Hematopoietic multipotent progenitor cell treated with erythropoietin and hydrocortisone succinate and interleukin-3 and kit ligand, for 15 days (in vitro differentiated cells): ENCODE results near the gene FOXN3.
"Not testable (repeated sequence)": the region's sequence is repeated elsewhere in the genome, so short reads cannot be mapped to it uniquely, and the experiment has no call there.

Source experiments
- DNase-seq: peaks from one replicate; pipeline ENCODE4 v3.0.0-alpha.2; 2015; ENCODE audit warnings: low spot score

The FOXN3 gene

DNA sequence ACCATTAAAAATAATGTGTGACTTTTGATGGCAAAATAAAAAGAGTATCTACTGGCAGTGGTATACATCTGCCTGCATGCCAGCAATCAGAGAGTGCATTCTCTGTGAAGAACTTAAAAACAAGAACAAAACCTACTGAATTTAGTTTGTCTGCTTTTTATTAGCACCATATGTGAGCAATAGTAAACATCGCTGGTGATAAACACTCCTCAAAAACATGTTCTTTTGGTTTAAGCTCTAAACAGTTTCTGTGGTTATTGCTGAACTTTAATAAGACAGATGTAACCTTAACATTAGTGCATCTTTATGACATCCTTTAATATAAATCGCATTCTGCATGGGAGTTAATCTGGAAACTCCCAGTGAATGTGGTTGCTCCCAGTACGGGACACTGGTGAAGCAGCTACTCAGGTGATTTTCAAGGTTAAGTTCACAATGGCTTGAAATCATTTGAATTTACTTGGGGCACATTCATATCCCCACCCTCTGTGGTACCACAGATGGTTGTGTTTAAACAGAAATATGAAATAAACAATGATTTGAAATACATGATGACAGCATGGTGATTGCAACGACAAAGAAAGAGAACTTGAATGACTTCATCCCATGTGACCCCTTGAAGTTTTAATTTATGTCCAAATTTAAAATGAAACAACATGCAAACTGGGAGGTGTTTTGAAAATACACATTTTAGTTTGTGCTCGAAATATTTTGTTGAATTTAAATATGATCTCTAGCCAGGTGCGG is 285.9 kb downstream of the FOXN3 start:
- DNase-seq = no peak

DNA sequence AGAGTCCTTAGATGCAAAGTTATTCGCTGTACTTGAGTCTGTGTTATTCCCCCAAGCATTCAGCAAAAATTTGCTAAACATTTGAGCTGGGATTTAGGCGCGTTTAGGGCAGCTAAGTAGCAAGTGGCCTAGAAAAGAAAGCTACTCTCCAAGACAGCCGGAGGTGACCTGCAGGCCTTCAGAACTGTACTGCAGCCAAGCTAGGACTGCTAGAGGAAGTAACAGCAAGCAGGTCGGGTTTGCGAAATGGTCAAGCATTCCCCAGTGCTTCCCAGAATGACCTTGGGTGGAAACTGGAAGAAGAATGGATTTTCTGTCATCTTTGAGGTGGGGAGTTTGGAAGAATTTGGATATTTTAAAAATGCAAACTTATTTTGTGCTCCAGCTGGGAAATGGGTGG is 287.5 kb downstream of the FOXN3 start:
- DNase-seq = no peak

DNA sequence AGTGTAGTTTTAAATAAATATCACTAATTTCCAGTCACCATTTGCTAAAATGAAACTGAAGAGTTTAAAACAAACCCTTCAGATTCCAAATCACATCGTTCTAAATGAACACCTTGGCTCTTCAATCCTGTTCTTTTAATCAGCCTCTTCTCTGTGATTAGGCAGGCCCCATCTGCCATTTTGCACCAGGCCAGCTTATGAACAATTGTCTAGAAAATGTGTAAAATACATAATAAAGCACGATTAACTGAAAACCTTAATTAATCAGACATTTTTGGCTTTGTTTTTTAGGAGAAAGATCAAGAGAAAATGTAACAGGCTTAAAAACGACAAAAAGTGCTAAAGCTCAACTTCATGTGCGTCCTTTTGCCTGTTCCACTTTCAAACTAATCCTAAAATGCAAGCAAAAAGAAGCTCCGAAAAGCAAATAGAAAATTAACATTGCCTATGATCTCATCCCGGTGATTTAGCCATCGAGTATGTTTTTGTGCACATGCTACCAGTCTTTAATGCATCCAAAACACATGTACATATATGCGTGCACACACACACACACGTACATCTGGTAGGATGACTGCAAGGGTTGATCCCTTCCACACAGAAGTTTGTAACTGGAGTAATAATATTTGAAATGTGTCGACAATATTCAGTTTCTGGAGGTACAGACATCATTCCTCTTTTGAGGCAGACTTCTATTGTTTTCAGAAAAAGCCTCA is 288.6 kb downstream of the FOXN3 start:
- no peak for DNase-seq

DNA sequence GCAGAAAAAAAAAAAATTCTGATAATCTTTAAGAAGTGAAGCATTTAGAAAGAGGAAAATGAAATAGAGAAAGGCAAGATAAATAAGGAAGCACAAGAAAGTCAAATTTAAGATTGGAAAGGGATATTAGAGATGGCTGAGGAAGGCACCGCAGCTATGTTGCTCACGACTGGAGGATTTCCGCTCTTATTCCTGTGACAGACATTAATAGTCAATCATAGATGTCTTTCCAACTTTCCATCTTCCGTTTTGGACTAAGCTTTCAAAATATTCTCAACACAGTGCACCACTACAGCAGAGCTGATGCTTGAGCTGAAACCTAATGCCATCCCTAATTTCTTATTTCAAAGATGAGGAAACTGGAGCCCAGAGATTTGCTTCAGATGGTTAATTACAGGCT is 290.6 kb downstream of the FOXN3 start:
- DNase-seq = no peak

DNA sequence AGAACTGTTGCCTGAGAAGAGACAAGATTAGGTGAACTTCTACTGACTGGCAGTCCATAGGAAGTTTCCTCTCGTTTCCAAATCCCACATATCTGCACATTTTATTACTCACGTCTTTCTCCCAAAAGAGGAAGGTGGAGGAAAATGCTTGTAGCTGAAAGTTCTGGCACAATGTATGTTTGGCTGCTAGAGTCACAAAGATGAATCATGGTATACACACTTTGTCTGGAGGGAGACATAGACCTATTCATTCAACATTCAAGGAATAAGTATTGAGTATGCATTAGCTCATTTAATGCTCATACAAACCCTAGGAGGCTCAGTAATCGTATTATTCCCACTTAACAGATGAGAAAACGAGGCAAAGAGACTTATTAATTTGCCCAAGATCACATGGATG is 291.8 kb downstream of the FOXN3 start:
- no peak for DNase-seq

DNA sequence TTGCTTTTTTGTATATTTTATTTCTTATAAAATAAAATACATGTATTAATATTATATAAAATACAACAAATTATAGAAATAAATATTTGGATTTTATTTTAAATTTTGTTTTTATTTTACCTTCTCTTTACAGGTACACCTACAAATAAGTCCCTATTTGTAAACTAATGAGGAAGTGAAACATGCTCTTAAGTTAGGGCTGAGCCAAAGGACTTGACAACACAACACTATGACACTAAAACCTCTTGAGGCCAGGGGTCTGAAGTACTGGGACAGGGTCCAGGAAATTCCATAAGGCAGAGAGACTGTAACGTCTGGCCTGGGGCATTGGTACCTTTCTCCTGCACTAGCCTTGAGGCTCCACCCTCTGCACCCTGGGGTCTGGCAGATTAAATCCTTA is 293.2 kb downstream of the FOXN3 start:
- DNase-seq = no peak

DNA sequence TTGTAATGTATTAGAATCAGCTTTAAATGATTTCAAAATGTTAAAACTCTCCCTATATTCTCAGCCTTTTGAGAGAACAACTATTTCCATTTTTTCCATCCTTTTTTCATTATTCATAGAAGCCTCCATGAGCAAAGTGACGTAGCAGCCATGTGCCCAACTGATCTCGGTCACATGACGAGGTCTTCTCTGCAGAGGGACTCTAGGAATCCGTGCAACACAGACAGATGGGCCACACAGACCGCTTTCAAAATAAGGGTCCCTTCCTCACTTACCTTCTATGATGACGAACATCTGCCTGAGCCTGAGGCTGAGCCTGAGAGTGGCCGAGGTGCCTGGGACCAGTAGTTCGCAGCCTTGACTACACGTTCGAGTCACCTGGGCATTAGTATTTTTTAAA is 293.8 kb downstream of the FOXN3 start:
- no peak for DNase-seq

DNA sequence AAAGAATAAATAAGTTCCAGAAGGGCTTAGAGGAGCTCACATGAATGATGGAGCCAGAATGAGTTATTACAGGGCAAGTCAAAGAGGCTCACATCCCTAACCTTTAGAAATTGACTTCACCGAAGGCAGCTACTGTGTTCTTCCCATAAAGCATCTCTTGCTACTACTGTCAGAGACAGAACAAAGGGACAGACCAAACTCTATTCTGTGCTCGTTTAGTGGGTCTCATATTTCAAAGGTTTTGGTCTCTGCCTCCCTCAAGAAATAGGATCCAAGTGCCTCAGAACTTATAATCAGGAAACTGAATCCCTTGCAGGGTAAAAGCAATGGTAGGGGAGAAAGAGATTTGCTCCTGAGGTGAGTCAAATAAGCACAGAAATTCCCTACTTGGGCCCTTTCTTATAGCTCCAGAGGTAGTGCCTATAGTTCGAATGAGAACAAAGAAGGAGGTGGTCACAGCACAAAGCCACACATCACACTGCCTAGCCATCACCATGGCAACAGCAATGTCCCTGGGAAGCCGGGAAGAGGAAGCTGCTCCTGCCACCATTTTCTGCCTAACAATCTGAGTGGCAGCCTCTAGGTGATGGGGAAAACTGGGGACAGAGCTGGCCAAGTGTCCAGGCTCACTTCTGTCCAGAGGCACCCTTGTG is 294.9 kb downstream of the FOXN3 start:
- no peak for DNase-seq

DNA sequence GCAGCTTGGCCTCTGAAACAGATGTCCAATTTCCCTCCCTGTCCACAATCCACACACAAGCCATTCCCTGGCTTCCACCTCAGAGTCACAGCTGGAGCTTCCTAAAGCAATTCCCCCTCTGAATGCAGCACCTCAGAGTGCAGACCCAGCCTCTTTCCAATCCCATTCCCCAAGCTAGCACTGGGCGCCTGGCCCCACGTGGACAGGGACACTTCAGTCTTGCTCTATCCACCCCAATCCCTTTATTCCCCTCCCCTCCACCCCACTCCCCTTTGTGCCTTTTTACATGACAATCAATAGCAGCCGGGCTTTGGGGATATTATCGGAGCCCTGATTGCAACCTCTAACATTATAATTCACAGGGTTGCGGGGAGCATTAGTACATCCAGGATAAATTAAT is 300.0 kb downstream of the FOXN3 start:
- DNase-seq = no peak

DNA sequence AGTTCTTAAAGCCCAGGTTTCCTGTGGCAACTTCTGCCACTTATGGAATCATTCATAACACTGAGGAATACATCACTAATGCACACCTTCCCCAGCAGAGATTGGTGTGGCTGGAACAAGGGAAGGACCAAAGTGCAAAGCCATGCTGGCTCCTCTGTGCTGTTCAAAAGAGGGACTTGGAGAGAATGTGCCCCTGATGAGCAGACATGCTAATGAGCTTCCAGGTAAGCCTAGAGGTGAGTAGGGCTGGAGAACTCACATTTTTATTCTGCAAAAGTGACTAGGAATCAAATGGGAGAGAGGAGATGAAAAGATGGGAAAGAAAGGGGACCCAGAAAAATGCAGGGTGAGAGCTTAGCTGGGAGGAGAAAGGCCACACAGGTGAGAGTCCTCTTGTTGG is 302.9 kb downstream of the FOXN3 start:
- no peak for DNase-seq

DNA sequence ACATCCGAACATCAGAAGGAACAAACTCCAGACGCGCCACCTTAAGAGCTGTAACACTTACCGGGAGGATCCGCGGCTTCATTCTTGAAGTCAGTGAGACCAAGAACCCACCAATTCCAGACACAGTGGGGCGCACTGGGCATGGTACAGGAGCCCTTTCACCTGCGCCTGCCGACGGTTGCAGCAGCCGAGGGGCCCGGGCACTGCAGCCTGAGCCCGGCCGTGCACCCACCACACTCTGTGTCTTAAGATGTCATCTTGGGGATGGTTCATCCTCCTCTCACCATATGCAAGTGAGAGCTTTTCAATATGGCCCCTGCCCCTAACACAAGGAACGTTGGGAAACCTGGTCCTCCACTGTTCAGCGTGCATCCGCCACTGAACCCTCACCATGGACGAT is 304.3 kb downstream of the FOXN3 start:
- DNase-seq = no peak

DNA sequence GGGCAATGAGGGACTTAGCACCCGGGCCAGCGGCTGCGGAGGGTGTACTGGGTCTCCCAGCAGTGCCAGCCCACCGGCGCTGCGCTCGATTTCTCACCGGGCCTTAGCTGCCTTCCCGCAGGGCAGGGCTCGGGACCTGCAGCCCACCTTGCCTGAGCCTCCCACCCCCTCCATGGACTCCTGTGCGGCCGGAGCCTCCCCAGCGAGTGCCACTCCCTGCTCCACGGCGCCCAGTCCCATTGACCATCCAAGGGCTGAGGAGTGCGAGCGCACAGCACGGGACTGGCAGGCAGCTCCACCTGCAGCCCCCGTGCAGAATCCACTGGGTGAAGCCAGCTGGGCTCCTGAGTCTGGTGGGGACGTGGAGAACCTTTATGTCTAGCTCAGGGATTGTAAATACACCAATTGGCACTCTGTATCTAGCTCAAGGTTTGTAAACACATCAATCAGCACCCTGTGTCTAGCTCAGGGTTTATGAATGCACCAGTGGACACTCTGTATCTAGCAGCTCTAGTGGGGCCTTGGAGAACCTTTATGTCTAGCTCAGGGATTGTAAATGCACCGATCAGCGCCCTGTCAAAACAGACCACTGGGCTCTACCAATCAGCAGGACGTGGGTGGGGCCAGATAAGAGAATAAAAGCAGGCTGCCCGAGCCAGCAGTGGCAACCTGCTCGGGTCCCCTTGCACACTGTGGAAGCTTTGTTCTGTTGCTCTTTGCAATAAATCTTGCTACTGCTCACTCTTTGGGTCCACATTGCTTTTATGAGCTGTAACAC is 305.1 kb downstream of the FOXN3 start:
- DNase-seq = not testable (repeated sequence)

DNA sequence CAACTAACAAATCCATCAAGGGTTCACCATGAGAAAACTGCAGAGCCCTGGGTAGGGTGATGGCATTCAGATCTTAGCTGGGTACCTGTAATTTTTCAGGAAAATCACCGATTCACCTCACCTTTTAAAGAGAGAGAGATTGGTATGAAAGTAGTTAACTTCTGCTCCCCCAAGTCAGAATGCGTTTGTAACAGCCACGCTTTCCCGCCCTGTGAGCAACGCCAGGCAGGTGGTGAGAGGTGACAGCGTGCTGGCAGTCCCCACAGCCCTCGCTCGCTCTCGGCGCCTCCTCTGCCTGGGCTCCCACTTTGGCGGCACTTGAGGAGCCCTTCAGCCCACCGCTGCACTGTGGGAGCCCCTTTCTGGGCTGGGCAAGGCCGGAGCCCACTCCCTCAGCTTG is 305.8 kb downstream of the FOXN3 start:
- not testable (repeated sequence) for DNase-seq

DNA sequence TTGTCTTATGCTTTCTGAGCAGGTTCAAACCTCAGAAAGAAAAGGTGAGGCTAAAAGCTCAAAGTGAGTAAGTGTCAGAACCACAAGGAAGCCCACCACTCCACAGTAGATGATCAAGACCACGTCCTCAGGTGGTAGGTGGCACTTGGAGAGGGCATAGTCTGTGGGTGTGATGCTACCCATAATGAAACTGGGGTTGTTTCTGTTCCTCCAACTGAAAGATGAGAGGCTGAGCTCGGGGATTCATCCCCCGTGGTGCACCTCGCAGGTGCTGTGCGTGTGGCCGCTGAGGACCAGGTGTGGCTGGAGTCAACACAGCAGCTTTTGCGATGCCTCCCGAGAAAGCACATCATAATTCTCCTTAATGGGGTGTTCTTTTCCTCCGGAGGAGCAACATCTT is 306.9 kb downstream of the FOXN3 start:
- DNase-seq = no peak

DNA sequence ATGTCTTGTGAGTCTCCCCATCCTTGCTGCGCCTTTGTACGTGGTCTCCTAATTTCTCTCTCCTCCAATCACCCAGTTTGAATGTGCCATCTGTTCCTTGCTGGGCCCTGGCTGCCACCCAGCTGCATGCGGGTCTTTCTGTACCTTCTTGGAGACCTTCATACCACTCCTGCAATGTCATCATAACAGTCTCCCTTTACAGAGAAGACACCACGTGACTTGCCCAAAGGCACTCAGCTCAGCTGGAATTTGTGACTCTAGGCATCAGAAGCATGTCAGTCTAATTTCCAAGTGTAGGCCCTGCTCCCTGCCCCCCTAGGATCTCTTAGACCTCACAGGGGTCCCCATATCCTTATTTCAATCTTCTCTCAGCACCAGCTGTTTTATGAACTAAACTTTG is 308.4 kb downstream of the FOXN3 start:
- no peak for DNase-seq

DNA sequence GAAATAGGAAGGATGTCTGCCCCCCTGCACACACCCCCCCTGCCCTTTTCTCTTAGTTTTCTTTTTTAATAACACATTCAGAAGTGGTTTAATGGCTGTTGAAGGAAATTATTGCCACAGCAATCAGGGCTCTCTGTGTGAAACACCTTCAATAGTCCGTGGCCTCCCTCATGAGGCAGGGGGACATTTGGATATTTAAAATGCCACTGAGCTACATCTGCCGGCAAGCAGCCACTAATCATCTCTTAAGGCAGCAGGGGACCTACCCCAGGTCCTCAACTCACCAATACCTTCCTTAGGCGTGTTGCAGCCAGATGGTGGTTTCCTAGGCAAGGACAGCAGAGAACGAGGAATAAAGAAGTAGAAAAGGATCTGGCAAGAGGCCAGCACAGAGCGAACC is 309.4 kb downstream of the FOXN3 start:
- DNase-seq = no peak
